Suppressor macrophage treated with lipopolysaccharide for 4 hours (primary cell): Measurements from ENCODE around the gene IKZF4.
"Not testable (repeated sequence)": the region's sequence is repeated elsewhere in the genome, so short reads cannot be mapped to it uniquely, and the experiment has no call there.

ENCODE experiments used
- DNase-seq: peaks from one replicate; pipeline ENCODE4 v3.0.0-alpha.2; 2020

The IKZF4 gene

DNA sequence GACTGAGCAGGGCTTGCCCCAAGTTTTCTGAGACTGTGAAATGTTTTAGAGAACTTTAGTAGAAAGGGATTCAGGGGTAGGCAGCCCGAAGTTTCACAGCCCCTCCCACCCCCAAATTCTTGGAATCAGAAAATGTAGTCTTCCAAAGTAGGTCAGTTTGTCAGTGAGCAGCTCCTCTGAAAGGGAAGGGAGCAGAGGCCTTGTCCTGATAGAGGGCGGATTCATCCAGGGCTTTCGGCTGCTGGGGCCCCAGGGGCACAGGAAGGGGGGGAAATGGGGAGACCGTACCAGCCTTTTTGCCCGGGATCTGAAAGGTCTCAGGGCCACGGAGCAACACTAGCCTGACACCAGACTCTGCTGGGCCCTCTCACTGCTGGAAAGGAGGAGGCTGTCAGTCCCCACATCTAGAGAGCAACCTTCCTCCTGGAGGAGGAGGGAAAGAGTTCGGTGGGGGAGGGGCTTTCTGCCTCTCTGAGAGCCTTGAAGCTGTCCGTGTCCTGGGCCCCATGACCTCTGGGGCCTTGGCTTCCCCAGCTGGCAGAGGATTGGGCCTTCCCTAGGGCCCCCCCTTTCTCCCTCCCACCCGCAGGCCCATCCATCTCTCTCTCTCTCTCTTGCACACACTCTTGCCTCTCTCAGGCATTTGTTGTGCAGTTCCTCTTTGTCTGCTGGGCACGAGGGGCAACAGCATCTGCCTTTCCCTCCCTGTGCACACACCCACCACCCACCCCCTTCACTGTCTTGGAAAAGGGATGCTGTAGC lies at the start of gene IKZF4:
IKZF4 (plus strand) TSS at position 621 of the 762 bp plus-strand sequence. CDS start 451 bp downstream, outside the sequence.
- peak; percentile 25 for DNase-seq

DNA sequence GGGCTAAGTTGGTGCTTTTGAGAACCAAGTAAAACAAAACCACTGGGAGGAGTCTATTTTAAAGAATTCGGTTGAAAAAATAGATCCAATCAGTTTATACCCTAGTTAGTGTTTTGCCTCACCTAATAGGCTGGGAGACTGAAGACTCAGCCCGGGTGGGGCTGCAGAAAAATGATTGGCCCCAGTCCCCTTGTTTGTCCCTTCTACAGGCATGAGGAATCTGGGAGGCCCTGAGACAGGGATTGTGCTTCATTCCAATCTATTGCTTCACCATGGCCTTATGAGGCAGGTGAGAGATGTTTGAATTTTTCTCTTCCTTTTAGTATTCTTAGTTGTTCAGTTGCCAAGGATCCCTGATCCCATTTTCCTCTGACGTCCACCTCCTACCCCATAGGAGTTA lies 48.8 kb upstream of the IKZF4 start:
- no peak for DNase-seq

DNA sequence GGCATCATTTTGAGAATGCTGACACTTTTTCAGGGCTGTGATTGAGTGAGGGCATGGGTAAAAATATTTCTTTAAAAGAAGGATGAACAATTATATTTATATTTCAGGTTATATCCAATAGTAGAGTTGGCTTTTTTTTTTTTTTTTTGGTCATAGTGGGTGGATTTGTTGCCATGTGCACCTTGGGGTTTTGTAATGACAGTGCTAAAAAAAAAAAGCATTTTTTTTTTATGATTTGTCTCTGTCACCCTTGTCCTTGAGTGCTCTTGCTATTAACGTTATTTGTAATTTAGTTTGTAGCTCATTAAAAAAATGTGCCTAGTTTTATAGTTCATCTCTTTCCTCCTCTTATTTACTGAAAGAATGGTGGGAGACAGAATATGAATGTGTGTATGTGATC lies 48.4 kb upstream of the IKZF4 start:
- DNase-seq: no peak

DNA sequence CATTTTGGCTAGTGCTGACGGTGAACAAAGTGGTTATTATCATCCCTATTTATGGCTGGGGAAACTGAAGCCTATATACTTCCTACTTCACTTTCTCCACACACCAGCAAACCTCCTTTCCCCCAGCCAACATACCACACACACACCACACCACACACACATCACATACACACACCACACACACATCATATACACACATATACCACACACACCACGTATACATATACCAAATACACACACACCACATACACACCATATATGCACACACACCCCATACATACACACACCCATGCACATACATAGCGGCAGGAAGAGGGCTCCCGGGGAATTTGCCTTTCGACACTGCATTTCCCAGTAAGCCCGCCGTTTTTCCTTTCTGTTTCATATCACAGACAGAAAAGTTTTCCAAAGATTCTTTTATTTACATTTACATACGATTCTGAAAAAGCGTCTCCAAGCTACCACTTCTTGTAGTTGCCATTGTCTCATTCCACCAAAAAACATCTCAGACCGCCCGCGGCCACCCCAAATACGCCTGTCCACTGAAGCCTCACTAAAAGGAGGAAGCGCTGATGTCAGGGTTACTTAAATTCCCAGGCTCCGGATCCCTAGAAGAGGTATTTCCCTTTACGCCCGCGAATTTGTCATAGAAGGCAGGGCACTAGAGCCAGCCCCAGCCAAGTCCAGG lies 47.8 kb upstream of the IKZF4 start:
- DNase-seq: no peak

DNA sequence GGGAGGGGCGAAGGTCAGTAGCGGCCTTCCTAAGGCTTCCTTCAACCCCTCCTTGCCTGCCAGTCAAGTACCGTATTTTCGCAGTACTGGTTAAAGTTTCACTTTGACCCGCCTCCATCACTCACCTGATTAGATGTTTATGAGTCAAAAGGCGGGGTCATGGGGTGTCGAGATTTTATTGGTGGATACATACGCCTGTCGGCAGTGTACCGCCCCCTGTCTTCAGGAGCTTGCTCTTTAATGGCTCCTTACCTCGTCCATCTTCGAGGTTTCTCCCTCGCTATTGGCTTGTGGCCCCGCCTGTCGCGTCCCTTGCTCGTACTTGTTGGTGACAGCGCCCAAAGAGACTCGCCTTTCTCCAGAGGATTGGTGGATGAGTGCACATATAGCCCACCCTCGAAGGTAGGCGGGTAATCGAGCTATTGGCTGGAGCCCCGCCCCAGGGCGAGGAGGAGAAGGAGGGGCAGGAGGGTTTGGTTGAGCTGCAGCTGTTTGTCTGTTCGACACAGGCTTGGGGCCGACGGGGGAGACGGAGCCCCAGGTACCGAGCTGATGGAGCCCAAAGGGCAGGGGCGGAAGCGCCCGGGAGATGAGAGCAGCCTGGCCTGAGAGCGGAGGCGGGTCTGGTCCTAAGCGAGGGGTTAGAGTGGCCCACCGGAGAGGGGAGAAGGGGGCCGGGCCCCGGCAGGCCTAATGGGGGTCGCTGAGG lies 47.1 kb upstream of the IKZF4 start, which contains the start of gene RAB5B:
RAB5B (plus strand) TSS at position 480 of the 709 bp plus-strand sequence. CDS start 12,883 bp downstream, outside the sequence.
- peak; percentile 100 for DNase-seq

DNA sequence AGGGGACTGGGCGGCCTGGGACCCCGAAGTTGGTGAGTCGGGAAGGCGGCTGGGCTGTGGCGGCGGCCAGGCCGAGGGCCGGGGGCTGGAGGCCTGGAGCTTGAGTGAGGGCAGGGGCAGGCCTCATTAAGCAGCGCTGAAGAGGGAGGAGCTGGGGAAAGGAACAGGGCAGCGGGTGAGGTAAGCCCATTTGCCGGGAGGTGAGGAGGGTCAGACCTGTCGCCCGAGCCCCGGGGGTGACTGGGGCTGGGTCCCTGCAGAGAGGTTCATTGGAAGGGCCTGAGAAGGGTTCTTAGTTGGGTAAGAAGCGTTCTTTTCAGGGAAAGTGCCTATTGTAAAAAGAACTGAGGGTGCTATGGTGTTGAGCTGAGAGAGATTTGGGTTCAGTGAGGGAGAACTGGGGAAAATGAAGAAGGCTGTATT lies 46.5 kb upstream of the IKZF4 start:
- peak; percentile 61 for DNase-seq

DNA sequence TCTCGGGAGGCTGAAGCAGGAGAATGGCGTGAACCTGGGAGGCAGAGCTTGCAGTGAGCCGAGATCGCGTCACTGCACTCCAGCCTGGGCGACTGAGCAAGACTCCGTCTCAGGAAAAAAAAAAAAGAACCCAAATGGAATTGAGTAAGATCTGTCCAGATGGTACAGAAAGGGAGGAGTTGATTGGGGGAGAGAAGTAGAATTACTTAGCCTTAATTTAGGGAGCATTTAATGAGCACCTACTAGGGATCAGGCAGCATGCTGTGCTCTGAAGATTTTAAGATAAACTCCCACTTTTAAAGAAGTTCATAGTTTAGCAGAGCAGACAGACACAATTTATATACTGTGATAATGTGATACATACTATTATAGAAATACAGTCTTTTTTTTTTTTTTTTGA lies 42.5 kb upstream of the IKZF4 start:
- DNase-seq: no peak

DNA sequence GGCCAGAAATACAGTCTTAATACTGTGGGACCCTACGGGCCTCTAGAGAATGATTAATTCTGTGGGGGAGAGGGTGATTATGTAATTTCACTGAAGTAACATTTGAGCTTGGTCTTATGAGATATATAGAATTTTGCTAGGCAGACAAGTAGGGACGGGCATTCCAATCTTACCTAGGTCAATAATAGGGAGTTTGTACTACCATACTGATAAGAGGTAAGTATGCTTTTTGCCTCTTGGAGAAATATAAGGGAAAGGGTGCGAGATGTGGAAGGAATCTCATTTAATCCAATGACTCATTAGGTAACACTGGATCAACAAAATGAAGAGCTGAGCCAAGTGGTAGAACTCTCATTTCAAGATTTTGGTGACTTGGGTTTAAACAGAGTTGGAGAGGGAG lies 41.8 kb upstream of the IKZF4 start:
- DNase-seq: no peak

DNA sequence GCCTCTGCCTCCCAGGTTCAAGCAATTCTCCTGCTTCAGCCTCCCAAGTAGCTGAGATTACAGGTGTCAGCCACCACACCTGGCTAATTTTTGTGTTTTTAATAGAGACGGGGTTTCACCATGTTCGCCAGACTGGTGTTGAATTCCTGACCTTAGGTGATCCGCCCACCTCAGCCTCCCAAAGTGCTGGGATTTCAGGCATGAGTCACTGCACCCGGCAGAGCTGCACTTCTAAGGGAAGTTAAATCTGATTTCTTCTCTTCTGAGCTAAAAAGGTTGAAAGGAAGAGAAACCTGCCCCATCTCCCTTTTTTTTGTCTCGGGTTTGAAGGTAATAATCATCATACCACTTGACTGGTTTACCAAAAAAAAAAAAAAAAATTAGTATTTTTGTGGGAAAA lies 39.0 kb upstream of the IKZF4 start:
- not testable (repeated sequence) for DNase-seq

DNA sequence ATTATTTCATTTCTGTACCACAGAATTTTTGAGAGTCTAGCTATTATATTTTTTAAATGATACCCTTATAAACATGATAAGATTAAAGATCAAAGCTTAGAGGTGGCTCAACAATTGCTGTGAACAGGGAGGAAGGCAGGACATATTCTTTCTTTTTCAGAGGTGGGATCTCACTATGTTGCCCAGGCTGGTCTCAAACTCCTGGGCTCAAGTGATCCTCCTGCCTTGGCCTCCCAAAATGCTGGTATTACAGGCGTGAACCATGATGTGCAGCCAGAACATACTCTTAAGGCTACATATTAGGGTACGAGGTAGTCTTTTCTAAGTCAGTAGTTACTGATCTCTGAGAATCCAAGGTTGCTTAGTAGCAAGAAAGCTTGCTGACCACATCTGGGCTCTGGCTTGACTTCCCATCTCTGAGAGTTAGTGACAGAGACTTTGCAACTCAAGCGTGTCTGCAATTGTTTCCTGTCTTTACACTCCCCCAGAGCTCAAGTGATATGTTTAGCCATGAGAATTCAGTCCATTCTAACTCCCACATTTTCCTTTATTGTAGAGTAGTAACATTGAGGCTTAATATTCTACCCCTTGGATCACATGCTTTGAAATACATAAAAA lies 38.4 kb upstream of the IKZF4 start:
- peak; percentile 61 for DNase-seq

DNA sequence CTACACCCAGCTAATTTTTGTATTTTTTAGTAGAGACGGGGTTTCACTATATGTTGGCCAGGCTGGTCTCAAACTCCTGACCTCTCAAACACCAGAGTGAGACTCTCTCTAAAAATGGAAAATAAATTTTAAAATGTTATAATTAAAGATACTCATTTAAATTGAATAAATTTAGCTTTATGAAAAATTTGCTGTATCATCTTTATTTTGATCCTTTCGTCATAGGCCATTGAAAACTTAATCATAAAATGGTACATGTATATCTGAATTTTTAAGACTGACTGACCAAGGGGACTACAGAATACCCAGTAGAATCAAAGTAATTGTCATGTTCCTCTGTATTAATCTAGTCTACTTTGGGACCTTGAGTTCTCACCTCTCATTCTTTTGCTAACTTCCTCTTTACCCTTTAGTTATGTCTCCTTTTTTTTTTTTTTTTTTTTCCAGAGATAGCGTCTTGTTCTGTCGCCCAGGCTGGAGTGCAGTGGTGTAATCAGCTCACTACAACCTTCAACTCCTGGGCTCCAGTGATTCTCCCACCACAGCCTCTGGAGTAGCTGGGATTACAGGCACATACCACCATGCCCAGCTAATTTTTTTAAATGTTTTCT lies 37.5 kb upstream of the IKZF4 start:
- DNase-seq: no peak

DNA sequence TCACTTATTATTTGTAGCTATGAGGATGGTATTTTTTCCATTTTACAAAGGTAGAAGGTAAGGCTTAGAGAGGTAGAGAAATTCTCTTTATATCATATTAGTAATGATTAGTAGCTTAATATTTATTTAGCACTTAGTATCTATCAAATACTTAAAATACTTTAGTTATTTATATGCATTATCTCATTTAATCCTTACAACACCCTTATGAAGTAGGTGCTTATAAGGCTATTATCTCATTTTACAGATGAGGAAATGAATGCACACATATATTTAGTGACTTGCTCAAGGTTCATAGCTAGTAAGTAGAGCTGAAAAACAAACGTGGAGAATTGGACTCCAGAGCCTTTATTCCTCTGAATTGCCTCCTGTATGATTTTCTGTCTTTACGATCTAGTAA lies 36.0 kb upstream of the IKZF4 start:
- no peak for DNase-seq

DNA sequence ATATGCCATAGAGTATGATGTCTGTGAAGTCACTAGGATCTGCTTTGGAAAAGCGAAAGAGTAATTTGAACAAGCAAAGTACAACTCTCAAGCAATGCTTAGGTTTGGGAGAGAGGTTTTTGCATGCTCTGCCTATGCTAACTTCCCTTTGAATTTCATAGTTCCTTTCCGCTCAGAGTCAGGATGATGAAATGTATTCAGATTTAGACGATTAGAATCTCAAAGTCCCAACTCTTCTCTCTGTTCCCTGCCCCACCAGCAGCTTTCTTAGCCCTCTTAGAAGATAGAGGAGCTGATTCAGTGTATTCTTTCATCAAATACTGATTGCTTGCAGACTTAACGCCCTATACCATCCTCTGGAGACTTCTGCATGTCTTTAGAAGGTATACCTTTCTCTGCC lies 35.5 kb upstream of the IKZF4 start:
- DNase-seq: no peak

DNA sequence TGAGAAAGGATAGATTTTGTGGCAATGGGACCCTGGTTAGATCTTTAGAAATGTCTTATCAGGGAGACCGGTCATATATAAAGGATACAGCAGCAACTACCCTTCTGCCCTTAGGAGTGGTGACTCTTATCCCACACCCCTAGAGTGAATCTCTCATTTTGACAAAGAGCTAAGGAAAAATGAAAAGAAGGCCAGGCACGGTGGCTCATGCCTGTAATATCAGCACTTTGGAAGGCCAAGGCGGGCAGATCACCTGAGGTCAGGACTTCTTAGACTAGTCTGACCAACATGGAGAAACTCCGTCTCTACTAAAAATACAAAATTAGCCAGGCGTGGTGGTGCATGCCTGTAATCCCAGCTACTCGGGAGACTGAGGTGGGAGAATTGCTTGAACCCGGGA lies 34.9 kb upstream of the IKZF4 start:
- not testable (repeated sequence) for DNase-seq

DNA sequence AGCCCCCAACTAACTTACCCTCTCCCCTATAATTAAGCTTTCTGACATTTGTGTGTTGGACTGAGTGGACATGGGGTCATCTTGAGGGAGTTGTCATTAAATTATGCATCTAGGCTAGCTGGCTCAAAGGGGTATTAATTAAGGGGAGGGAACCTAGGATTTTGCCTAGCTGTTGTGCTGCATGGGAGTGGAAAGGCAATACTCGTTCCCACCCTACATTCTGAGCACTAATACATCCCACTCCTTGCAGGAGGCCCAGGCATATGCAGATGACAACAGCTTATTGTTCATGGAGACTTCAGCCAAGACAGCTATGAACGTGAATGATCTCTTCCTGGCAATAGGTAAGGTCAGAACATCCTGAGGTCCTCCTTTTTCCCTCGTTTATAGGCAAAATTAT lies 29.7 kb upstream of the IKZF4 start:
- no peak for DNase-seq

DNA sequence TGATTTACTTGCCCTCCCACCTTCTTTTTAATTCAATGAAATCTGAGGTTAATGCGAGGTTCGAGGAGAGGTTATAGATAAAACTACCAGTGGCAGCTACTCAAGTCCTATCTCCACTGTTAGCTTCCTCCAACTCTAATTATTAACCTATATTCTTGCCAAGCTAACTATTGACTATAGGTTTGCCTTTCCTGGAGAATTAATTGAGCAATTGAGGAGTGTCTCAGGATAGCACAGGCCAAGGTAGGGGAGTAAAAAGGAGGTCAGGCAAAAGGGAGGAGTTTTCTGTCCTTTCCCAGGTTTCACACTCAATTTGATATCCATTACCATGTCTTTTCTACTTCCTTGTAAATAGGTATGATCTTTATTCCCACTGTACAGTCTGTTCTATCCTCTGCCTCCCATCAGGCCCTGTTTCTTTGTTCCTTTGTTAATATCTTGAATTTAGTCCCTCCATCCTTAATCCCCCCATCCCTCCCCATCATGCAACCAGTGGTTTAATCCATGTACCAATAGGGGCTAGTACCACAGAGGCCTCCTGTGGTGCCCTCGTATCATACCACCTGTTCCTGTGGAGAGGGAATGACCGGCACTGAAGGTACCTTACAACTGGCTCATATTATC lies 27.5 kb upstream of the IKZF4 start:
- DNase-seq: no peak

DNA sequence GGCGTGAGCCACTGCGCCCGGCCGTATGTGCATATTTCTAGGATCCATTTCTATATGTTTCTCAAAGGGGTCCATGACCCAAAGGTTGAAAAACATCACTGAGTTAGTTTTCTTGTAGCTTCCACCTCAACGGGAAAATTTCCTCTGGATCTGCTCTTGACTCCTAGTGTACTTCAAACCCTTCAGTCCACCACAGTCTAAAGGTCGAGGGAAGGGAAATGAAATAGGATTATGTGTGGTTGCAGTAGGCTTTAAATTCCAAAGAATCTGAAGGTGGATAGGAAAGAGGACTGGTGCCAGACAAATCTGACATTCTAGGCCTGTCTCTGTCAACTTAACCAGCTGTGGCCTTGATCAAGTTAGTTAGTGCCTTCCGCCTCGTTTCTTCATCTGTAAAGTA lies 25.5 kb upstream of the IKZF4 start:
- no peak for DNase-seq

DNA sequence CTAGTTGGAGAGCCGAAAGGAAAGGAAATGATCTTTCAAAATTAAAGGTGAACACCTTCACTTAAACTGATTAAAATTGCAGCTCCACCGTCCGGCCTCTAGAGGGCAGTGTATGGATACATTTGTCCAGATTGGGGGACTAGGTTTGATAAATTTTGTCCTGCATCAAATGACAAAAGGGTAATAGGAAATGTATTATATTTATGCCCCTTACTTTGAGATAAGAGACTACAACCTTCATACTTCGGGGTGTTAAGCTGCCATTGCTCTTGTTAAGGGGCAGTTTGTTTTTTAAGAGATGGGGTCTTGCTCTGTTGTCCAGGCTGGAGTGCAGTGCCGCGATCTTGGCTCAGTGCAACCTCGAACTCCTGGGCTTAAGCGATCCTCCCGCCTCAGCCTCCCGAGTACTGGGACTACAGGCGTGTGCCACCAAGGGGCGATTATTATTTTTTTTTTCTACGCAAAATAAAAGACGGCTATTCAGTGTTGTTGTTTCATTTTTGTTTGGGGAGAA lies 24.6 kb upstream of the IKZF4 start:
- DNase-seq: peak; percentile 72

DNA sequence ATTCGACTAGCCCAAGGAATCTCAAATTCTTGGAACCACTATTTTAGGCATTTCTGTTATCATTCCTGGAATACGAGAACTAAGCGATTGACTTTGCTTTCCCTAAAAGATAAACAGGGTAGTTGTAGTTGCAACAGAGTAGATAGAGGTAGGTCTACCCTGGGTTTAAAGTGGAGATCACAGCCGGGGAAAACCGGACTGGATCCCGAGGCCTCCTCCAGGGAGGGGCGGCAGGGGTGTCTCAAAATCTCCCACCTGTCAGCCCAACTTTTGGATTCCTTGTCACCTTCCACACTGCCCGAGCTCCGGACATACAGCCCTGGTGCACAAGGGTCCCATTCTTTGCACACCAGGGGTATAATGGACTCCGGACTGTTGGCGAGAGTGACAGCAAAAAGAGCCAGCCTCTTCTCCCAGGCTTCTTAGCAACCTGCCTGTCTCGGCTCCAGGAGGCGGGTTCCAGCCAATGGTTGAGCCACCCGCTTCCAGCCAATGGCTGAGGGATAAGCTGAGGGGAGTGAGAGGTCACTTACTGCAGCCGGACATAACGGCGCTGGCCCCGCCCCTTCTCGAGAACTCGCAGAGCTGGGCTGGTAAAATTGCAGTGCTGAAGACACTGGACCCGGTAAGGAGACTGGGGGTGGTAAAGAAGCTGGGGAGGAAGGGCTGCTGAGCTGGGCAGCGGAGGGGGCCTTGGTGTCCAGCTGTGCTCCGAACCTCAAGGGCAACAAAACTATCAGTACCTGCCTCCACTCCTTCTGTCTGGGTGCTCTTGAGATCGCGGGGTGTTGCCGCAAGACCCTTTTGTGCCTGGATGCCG lies 23.9 kb upstream of the IKZF4 start, which contains the start of gene SUOX:
SUOX (plus strand) TSS at position 562 of the 820 bp plus-strand sequence. CDS start 4,946 bp downstream, outside the sequence.
- DNase-seq: peak; percentile 96

DNA sequence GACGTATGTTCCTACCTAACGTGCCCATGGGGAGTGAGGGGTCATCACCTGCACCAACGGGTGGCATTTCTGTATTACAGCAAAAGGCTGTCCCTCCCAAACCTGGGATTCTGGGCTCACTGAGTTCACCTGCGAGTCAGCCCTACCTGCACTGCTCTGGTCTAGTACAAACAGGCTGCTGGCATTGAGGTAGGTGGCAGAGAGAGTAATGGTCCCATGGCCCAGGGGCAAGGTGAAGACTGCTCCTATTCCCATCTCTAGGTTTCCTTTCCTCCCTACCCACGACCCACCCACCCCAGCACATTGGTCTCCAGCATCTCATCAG lies 23.3 kb upstream of the IKZF4 start:
- DNase-seq: no peak

DNA sequence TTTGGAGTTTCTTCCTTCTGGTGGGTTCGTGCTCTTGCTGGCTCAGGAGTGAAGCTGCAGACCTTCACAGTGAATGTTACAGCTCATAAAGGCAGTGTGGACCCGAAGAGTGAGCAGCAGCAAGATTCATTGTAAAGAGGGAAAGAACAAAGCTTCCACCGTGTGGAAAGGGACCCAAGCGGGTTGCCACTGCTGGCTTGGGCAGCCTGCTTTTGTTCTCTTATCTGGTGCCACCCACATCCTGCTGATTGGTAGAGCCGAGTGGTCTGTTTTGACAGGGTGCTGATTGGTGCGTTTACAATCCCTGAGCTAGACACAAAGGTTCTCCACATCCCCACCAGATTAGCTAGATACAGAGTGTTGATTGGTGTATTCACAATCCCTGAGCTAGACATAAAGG lies 21.3 kb upstream of the IKZF4 start:
- DNase-seq: not testable (repeated sequence)
